ENCODE data around the gene UBE2E3.

Gene UBE2E3

DNA sequence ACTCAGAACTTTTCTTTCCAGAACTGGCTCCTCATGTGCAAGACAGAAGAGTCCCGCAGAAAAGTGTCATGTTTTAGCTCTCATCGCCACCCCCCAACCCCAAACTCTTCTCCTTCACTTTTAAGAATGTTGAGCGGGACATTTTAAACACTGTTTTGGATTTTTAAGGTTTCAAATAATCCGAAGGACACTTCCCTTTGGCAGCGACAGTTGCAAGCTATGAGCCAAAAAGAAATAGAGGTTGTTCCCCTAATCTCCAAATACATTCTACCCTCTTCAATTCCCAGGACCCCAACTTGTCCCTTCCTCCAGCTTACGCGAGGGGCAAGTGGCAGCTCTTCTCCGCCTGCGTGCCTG, 678 bp upstream of the UBE2E3 start:
- peak in 1 of 4 experiments; percentile 4 for DNase-seq

- DNase-seq = peak; percentile 23 to 76 (median 54)
These were observed 822 bp downstream of the UBE2E3 start for GRCh38 chr2:180980943-180981911.

DNA sequence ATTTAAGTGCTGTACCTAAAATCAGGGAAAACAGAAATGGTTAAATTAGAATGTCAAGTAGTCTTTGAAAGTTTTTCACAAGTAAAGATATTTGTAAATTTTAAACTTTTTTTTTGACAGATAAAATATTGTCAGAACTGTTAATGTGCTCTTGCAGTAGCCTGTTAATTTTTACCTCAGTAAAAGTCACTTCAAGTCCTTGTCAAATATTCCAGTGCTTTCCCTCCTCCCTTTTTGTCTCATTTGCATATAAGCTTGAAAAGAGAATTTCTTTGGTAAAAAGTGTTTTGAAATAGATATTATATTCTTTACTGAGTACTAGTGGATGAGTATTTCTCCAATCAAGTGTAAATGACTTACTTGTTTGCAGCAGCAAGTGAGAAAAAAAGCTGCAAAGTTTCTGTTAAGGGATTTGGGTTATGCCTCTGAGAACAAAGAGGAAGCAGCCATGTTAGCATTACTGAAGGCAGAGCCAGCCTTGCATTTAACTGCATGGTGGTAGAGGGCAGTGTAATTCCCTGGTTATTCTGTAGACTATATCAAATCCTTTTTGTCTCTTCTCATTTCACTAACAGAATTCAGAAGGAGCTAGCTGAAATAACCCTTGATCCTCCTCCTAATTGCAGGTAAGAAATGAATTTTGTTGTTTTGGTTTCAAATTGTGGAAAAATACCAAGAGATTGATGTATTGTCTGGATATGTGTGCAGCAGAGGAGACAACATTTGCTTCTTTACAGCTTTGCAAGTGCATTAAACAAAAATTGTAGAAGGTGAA, 3.2 kb downstream of the UBE2E3 start:
- DNase-seq = peak; percentile 47 to 74 (median 60)

DNA sequence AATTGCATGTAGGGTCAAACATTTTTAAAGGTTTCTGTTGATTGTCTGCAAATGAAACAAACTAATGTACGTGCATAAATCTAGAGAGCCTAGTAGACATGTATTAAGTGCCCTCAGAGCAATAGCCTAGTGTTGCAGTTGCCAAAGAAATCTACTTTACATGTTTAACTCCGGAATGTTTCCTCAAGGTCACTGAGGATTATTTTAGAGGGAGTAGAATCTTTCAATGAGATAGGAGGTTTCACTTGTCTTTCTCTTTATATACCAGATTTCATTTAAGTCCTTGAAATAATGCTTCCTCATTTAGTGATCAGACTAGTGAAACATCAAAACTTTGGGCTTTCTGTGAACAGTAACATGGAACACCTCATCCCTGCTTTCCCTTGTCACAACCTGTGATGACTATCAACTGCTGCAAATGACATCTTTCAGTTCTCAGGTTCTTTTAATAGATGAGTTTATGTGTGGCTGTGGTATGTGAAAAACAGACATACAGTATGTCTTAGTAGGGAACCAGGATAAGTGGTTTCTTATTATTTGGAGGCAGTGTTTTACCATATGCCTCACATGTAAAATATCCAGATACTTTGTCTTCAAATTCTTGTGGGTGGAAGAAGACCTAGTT, 5.5 kb downstream of the UBE2E3 start:
- no peak for DNase-seq

- DNase-seq = no peak
These were observed 6.7 kb downstream of the UBE2E3 start for GRCh38 chr2:180987146-180987545.

GRCh38 chr2:180990337-180990736, 9.9 kb downstream of the UBE2E3 start:
- no peak for DNase-seq

DNA sequence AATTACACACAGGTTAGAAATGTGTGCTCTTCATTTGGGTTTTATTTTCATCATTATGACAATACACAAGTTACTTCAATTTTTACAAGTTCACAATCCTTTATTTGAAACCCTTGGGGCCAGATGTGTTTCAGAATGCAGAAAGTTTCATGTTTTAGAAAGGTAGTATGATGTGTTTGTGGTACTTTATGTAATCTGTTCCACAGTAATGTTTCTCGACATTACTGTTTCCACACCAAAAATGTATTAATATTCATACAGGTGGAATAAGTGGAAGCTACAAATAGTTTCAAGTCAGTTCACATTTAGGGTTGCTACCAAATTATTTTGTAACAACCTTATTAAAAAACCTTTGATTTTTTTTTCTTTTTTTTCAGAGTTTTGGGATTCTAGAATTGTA, 10.4 kb downstream of the UBE2E3 start:
- DNase-seq = no peak

DNA sequence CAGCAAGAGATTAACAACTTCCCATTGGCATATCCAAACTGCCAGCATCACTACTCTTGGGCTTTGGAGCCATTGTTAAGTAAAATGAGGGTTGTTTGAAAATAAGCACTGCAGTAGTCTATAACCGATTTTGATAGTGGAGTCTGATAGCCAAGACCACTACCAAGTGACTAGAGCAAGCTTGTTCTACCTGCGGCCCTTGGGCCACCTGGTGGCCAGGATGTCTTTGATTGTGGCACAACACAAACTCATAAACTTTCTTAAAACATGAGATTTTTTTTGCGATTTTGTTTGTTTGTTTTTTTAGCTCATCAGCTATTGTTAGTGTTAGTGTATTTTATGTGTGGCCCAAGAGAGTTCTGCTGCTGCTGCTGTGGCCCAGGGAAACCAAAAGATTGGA, 11.0 kb downstream of the UBE2E3 start:
- DNase-seq = no peak

- no peak for DNase-seq
These were observed 11.4 kb downstream of the UBE2E3 start for GRCh38 chr2:180991820-180992219.

- DNase-seq = no peak
These were observed 12.6 kb downstream of the UBE2E3 start for GRCh38 chr2:180992994-180993393.

DNA sequence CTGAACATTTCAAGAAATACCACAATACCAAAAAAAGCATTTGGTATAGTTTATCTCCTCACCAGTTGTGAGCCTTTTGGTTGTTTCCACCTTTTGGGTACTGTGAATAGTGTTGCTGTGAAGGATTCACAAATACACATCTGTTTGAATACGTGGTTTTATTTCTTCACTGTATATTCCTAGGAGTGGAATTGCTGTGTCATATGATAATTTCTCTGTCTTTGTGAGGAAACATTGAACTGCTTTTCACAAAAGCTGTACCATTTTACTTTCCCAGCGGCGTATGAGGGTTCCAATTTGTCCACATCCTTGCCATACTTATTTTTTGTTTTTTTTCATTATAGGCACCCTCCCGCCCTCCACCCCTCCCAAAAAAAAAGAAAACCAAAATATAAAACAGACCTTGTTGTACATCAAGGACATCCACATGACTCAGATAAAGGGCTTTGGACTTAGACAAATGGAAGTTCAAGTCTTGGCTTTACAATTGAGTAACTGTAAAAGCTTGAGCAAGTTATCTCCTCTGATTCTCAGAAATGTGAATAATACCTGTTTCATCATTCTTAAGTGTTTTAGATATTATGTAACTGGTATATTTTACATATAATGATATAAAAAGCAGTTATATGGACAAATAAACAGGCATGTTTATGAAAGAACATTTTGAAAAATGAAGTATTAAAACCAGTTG, 19.0 kb downstream of the UBE2E3 start:
- DNase-seq = no peak

DNA sequence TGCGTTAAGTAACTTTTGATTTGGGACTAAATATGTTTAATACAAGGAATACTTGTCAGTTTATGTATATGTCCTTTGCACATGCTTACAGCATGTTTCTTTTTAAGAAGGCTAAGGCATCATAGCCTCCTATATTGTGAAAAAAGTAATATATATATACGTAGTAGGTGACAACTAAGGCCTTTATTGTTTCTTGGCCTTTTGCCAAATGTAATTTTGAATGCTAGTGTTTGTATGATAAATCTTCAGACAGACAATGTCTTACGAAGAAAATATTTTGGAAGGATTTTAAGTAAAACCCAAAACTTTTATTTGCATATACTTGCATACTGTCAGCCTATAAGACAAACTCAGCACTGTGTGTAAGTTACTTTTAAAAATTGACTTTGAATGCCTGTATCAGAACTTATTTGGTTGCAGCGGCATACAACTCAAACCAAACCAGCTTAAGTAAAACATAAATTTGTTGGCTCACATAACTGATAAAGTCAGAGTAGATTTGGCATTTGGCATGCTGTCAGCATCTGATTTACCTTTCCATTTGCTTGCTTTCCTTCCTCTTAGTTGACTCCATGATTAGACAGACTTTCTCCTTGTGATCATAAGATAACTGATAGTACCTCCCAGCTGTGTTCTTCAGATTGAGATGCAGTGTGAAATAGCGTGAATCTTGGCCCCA, 24.4 kb downstream of the UBE2E3 start:
- DNase-seq = no peak

GRCh38 chr2:181005326-181005655, 24.9 kb downstream of the UBE2E3 start:
- no peak for DNase-seq

DNA sequence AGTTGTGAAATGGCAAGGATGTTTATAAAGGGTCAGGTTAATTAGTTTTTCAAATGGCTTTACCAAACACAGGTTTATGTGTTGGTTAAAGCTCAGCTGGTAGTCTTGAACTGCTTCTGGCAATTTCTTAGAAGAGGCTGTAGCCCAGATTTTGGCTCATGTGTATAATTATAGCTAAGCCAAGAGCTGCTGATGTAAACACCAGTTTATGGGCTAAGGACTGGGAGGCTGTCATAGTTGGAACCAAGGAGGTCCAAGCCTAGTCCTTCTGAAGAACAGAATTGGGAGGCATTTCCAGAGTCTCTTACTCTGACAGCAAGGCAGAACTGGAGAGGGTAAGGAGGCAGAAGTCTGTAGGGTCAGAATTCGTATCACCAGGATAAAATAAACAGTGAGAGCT, 25.4 kb downstream of the UBE2E3 start:
- DNase-seq = no peak

DNA sequence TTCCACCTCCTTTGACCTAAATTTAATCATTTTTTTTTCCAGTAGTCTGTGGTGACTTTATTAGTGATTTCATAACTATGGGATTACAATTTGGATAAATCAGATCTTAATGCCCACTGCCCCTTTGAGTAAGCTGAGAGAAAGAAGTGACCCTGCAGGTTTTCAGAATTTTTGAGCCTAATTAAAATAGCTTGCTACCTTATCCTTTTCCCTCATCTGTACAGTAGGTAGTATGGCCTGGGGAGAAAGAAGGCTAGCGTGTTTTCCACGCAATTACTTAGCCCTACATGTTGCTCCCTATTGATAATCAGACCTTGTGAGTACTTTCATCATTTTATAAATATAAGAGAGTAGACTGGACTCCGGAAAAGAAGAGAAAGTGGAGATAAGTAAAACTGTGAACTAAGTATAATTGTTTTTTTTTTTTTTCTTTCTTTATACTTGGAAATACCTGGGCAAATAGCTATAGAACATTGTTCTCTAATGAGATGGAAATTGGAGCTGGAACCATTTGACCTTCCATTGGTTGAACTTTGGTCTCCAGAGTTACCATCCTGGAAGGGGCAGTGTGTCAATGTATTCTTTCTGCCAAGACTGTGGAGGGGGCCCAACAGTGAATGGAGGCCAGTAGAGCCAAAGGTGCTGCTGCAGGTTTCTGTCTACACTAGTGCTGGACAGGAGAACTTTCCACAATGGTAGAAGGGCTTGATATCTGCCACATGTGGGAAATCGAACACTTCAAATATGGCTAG, 26.9 kb downstream of the UBE2E3 start:
- no peak for DNase-seq

GRCh38 chr2:181008407-181008806, 28.0 kb downstream of the UBE2E3 start:
- no peak for DNase-seq

- DNase-seq = no peak
These were observed 40.9 kb downstream of the UBE2E3 start for GRCh38 chr2:181021199-181021789.

DNA sequence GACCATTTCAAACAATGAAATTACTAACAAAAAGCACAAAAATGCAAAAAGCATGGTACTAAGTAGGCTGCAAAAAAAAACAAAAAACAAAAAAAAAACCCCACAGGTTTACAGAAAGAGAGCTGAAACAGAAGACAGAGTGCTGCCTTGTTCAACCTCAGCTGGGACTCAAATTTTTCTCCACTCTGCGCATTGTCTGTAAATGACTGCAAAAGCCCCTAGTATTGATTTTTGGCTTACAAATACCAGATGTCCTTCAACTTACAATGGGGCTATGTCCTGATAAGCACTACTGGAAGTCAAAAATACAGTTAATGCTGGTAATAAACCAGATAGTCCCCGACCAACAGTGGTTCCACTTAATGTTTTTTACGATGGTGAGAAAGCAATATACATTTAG, 42.2 kb downstream of the UBE2E3 start:
- DNase-seq = no peak

- DNase-seq = no peak
These were observed 44.6 kb downstream of the UBE2E3 start for GRCh38 chr2:181025004-181025403.

GRCh38 chr2:181036445-181036844, 56.0 kb downstream of the UBE2E3 start:
- DNase-seq = no peak
